HepG2 (cell line): Measurements from ENCODE around the gene UMPS. TPM values are rescaled to one million over a fixed set of nuclear protein-coding genes. Genes with fewer than 3 reads are reported as not detected.

Experiments
- ATAC-seq: fragments of 200-7000 bp; cut with Tn5 transposase; 3 replicates; pipeline ENCODE4 v1.9.1; 2020; ENCODE audit warnings: mild to moderate bottlenecking, moderate library complexity
- BruUV-seq: library from RNA; stranded (reverse); fragments of 400-500 nt; replicated peaks from 2 replicates; lab custom pipeline; 2021; lab: Mats Ljungman, UMichigan
- CTCF ChIA-PET: fragments of 300-600 bp; formaldehyde crosslinking; extraction: SDS; loops from one replicate; lab custom pipeline; 2021; ENCODE audit warnings: low total read pairs, inconsistent platforms, low intra/inter-chr PET ratio; lab: Yijun Ruan, JAX
- POLR2A ChIA-PET: fragments of 350-600 bp; sonication (Branson Sonifier 250); formaldehyde crosslinking; loops from one replicate; lab custom pipeline; 2020; ENCODE audit warnings: antibody characterized with exemption, inconsistent platforms; lab: Yijun Ruan, JAX
- DNase-seq: peaks from one replicate; pipeline ENCODE4 v3.0.0-alpha.2; 2015; ENCODE audit warnings: low spot score
- FAIRE-seq: peaks from 3 replicates; lab custom pipeline; 2011; peaks lifted over from hg19 to GRCh38; lab: Jason Lieb, UNC
- H2AFZ ChIP-seq: one replicate; pipeline ENCODE4 v1.6.1; 2011; ENCODE audit warnings: low read length, inconsistent platforms
- H3K27ac ChIP-seq: fragments of 300-600 bp; 3 replicates; pipeline ENCODE4 v1.8.0; 2011; ENCODE audit warnings: mixed run types, mild to moderate bottlenecking, mixed read lengths, low read length, inconsistent platforms; ENCODE audit not compliant: insufficient read depth; ENCODE audit errors: extremely low read length
- H3K27me3 ChIP-seq, 2 experiments: fragments of 200-600 bp in 1 of 2; 2 replicates in 1 of 2; 3 replicates in 1 of 2; pipeline versions ENCODE4 v1.6.0 to v1.8.0; 2011; ENCODE audit warnings: low read length in 2 of 2, mild to moderate bottlenecking in 2 of 2, moderate library complexity in 2 of 2, inconsistent platforms in 1 of 2; ENCODE audit not compliant: insufficient read depth in 2 of 2, control insufficient read depth in 1 of 2
- H3K36me3 ChIP-seq, 2 experiments: fragments of 200-600 bp in 1 of 2; replicated peaks in 1 of 2; 2 replicates in 1 of 2; 3 replicates in 1 of 2; pipeline versions ENCODE4 v1.5.1 to v1.8.0; 2011; ENCODE audit warnings: low read length in 2 of 2, inconsistent platforms in 1 of 2; ENCODE audit not compliant: insufficient read depth in 2 of 2, control insufficient read depth in 1 of 2
- H3K4me1 ChIP-seq: 2 replicates; pipeline ENCODE4 v1.5.1; 2012; ENCODE audit warnings: low read length, inconsistent platforms; ENCODE audit not compliant: insufficient read depth
- H3K4me2 ChIP-seq: 2 replicates; pipeline ENCODE4 v1.6.0; 2011; ENCODE audit warnings: low read depth, low read length, inconsistent platforms
- H3K4me3 ChIP-seq, 3 experiments: fragments of 200-600 bp in 1 of 3; sonication (generic), shearing (Covaris generic) in 1 of 3; replicated peaks in 1 of 3; 2 replicates each; pipeline ENCODE4 v1.5.1; 2011 to 2016; ENCODE audit warnings: low read length in 3 of 3, inconsistent platforms in 2 of 3, low read depth in 2 of 3, mild to moderate bottlenecking in 2 of 3, control low read depth in 1 of 3, mixed read lengths in 1 of 3; ENCODE audit not compliant: insufficient read depth in 1 of 3
- H3K79me2 ChIP-seq: one replicate; pipeline ENCODE4 v1.6.1; 2011; ENCODE audit warnings: low read length, inconsistent platforms; ENCODE audit not compliant: insufficient read depth
- H3K9ac ChIP-seq: 2 replicates; pipeline ENCODE4 v1.6.0; 2011; ENCODE audit warnings: mild to moderate bottlenecking, low read depth, low read length, inconsistent platforms; ENCODE audit not compliant: insufficient read depth
- H3K9me3 ChIP-seq: 2 replicates; pipeline ENCODE4 v1.5.1; 2012; ENCODE audit warnings: mild to moderate bottlenecking, low read length
- H4K20me1 ChIP-seq: 2 replicates; pipeline ENCODE4 v1.6.0; 2011; ENCODE audit warnings: inconsistent platforms, mild to moderate bottlenecking, low read length, moderate library complexity; ENCODE audit not compliant: insufficient read depth
- CTCF ChIP-seq: sonication (generic); formaldehyde crosslinking; IDR thresholded peaks from 2 replicates; pipeline ENCODE4 v1.5.0; 2020; ENCODE audit warnings: mild to moderate bottlenecking, missing genetic modification reagents, moderate library complexity
- RBM22 ChIP-seq: fragments of 200-400 bp; formaldehyde crosslinking; optimal IDR thresholded peaks from 2 replicates; pipeline ENCODE3; 2017; ENCODE audit warnings: mild to moderate bottlenecking, low read length, moderate library complexity
- SMC3 ChIP-seq: IDR thresholded peaks from 2 replicates; pipeline ENCODE4 v1.6.1; 2011; ENCODE audit warnings: low read length, improper control_type of control experiment
- SSRP1 ChIP-seq: IDR thresholded peaks from 2 replicates; pipeline ENCODE4 v1.6.1; 2016; ENCODE audit warnings: control low read depth
- STAG1 ChIP-seq: sonication (generic); formaldehyde crosslinking; IDR thresholded peaks from 2 replicates; pipeline ENCODE4 v1.4.0; 2020; ENCODE audit warnings: missing genetic modification reagents
- TEAD3 ChIP-seq: optimal IDR thresholded peaks from 2 replicates; pipeline ENCODE3; 2016; ENCODE audit warnings: borderline replicate concordance
- ZHX1 ChIP-seq: sonication (generic); formaldehyde crosslinking; IDR thresholded peaks from 2 replicates; pipeline ENCODE4 v1.8.1; 2022; ENCODE audit warnings: low read depth, mild to moderate bottlenecking, missing genetic modification reagents
- ZNF326 ChIP-seq: sonication (generic); formaldehyde crosslinking; IDR thresholded peaks from 2 replicates; pipeline ENCODE4 v1.4.0; 2020; ENCODE audit warnings: missing genetic modification reagents, borderline replicate concordance
- ZNF687 ChIP-seq: sonication (generic); formaldehyde crosslinking; IDR thresholded peaks from 2 replicates; pipeline ENCODE4 v1.5.1; 2020; ENCODE audit warnings: mild to moderate bottlenecking, missing genetic modification reagents, moderate library complexity
- ZNF768 ChIP-seq: sonication (generic); formaldehyde crosslinking; IDR thresholded peaks from 2 replicates; pipeline ENCODE4 v1.4.0; 2020; ENCODE audit warnings: missing genetic modification reagents
- WGBS: methylation state at CpG from one replicate; pipeline ENCODE4 v1.1.6; 2017; ENCODE audit warnings: low lambda C conversion rate; 5-methylcytosine and 5-hydroxymethylcytosine counted together
- in situ Hi-C: cut with HindIII; loops from 2 replicates; pipeline ENCODE4 v1.10.0; 2017; ENCODE audit warnings: low pct_unique_long_range_greater_than_20kb; ENCODE audit not compliant: extremely low pct_ligation_motif_present
- intact Hi-C: fragments of 100-400 bp; cut with micrococcal nuclease; formaldehyde crosslinking; loops from one replicate; pipeline ENCODE4 v1.10.0; 2022; ENCODE audit not compliant: unreplicated experiment
- polyA plus RNA-seq, 8 experiments: library from polyadenylated mRNA; depleted of rRNA in 3 of 8; stranded (reverse) in 7 of 8; unstranded in 1 of 8; fragments of >200 nt; fragmentation: Illumina TruSeq in 4 of 8; extraction: Trizol in 4 of 8; gene quantifications; 2 replicates each; pipeline versions ENCODE4 v1.2.1 to v1.2.3, GENCODE V29; 2011 to 2016; ENCODE audit warnings: low read depth in 4 of 8, missing spikeins in 1 of 8, mixed read lengths in 1 of 8; ENCODE audit not compliant: insufficient read depth in 1 of 8
- total RNA-seq, 5 experiments: library from RNA; depleted of rRNA; stranded (reverse); fragments of >200 nt; fragmentation: Illumina TruSeq; extraction: Trizol; gene quantifications; 2 replicates each; pipeline ENCODE4 v1.2.3, GENCODE V29; 2016; ENCODE audit warnings: low read depth in 1 of 5

The UMPS gene
- total and polyA plus RNA-seq, 2 of the 13 experiments (the other 11 are each of a cell fraction or from before 2014, with no cell fraction given), result 52.7 to 74.2 TPM

GRCh38 chr3:124768812-124769211, 38.6 kb downstream of the UMPS start:
- intact Hi-C loops (loop anchor here (1.0 kb wide), 1 partner anchor 132 kb away; no protein-coding TSS in a partner anchor), in situ Hi-C loops (loop anchor here (25.0 kb wide), 1 partner anchor 393 kb away; no protein-coding TSS in a partner anchor)
- FAIRE-seq (peak; percentile 37), ATAC-seq (peak; percentile 87)
- Histone ChIP-seq H3K9ac (no peak overlapping the region), H2AFZ (no peak overlapping the region), H3K27ac (no peak overlapping the region), H3K27me3 (no peaks in the 10 kb centered on the region)
- 53% methylated on average over 7 of the region's 7 CpGs for WGBS
- POLR2A ChIA-PET, result no interaction called here
- no TSS peak for BruUV-seq
- TF ChIP-seq TEAD3 (CRISPR knock-in tag) (peak; percentile 19), STAG1 (peak; percentile 70), RBM22 (peak; percentile 40), CTCF (CRISPR knock-in tag) (peak; percentile 66), SSRP1 (CRISPR knock-in tag) (peak; percentile 44; the same call in 1 of the 2 replicates), ZNF687 (CRISPR knock-in tag) (peak; percentile 35; the same call in 1 of the 2 replicates), SMC3 (peak; percentile 48), ZHX1 (CRISPR knock-in tag) (no peak), ZNF326 (CRISPR knock-in tag) (no peak), ZNF768 (no peak)
- TF ChIP-seq, all 625 proteins: peak for 7
- H4K20me1 ChIP-seq, result no peaks in the 10 kb centered on the region
- H3K79me2 ChIP-seq, result no peaks in the 10 kb centered on the region
- peaks cover 49 to 88% of the 10 kb centered on the region in 2 experiments for H3K36me3 ChIP-seq
- CTCF ChIA-PET, result interaction anchor here (2.2 kb wide), 1 partner anchor 132 kb away, joined by 10 read pairs; no protein-coding TSS in a partner anchor
- no peak overlapping the region for H3K4me3 ChIP-seq
- H3K4me2 ChIP-seq, result no peak overlapping the region
- H3K9me3 ChIP-seq, result no peaks in the 10 kb centered on the region
- peak; percentile 42 for DNase-seq
- no peaks in the 10 kb centered on the region for H3K4me1 ChIP-seq
